Cardiac muscle cell (in vitro differentiated cells and primary cell): ENCODE data around the gene B3GNT9. TPM values are rescaled to one million over a fixed set of nuclear protein-coding genes. Genes with fewer than 3 reads are reported as not detected.

ENCODE experiments used
- DNase-seq, 2 donors: peaks; one replicate each; pipeline versions ENCODE4 v3.0.0 to v3.0.0-alpha.2; 2010 to 2017; ENCODE audit warnings: low read depth in 1 of 2, low spot score in 1 of 2
- H3K27ac ChIP-seq: fragments of 200-600 bp; sonication (generic); 2 replicates; pipeline ENCODE4 v1.5.1; 2016
- H3K27me3 ChIP-seq: fragments of 200-600 bp; sonication (generic); 2 replicates; pipeline ENCODE4 v1.6.0; 2016; ENCODE audit warnings: control low read depth
- H3K36me3 ChIP-seq: fragments of 200-600 bp; sonication (generic); 2 replicates; pipeline ENCODE4 v1.5.1; 2016; ENCODE audit warnings: control low read depth
- H3K4me1 ChIP-seq: fragments of 200-600 bp; sonication (generic); 2 replicates; pipeline ENCODE4 v1.8.1; 2017; ENCODE audit warnings: low read depth, mild to moderate bottlenecking, mixed run types
- H3K4me3 ChIP-seq: fragments of 200-600 bp; sonication (generic); 2 replicates; pipeline ENCODE4 v1.5.1; 2016; ENCODE audit warnings: mild to moderate bottlenecking
- H3K9me3 ChIP-seq: fragments of 200-600 bp; sonication (generic); 2 replicates; pipeline ENCODE4 v1.5.1; 2017; ENCODE audit warnings: low read depth, mild to moderate bottlenecking, control low read depth
- polyA plus RNA-seq: library from polyadenylated mRNA; unstranded; fragments of >200 nt; fragmentation: Nextera tagmentation; extraction: Ambion mirVana; gene quantifications from 2 replicates; pipeline ENCODE4 v1.2.1, GENCODE V29; 2016
- total RNA-seq: library from RNA; depleted of rRNA; stranded (reverse); fragments of >200 nt; gene quantifications from 2 replicates; pipeline ENCODE4 v1.2.3, GENCODE V29; 2016
- TF ChIP-seq, protein P1 (sequence below): IDR thresholded peaks from 2 replicates; pipeline ENCODE4 v1.5.1; 2012; ENCODE audit warnings: low read depth, mild to moderate bottlenecking, low read length

B3GNT9 gene
- total and polyA plus RNA-seq, 2 experiments from 2014 or later, result 18.0 to 34.7 TPM

- no peak for DNase-seq
- Histone ChIP-seq H3K9me3 (no peaks in the 10 kb centered on the region), H3K27ac (no peak overlapping the region), H3K4me3 (no peak overlapping the region), H3K36me3 (peaks cover 11% of the 10 kb centered on the region), H3K27me3 (no peaks in the 10 kb centered on the region), H3K4me1 (no peaks in the 10 kb centered on the region)
- TF ChIP-seq, protein P1, sequence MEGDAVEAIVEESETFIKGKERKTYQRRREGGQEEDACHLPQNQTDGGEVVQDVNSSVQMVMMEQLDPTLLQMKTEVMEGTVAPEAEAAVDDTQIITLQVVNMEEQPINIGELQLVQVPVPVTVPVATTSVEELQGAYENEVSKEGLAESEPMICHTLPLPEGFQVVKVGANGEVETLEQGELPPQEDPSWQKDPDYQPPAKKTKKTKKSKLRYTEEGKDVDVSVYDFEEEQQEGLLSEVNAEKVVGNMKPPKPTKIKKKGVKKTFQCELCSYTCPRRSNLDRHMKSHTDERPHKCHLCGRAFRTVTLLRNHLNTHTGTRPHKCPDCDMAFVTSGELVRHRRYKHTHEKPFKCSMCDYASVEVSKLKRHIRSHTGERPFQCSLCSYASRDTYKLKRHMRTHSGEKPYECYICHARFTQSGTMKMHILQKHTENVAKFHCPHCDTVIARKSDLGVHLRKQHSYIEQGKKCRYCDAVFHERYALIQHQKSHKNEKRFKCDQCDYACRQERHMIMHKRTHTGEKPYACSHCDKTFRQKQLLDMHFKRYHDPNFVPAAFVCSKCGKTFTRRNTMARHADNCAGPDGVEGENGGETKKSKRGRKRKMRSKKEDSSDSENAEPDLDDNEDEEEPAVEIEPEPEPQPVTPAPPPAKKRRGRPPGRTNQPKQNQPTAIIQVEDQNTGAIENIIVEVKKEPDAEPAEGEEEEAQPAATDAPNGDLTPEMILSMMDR, result no peak
These were observed 52.2 kb downstream of the B3GNT9 start for GRCh38 chr16:67098599-67098998.

Other genes with a start within 250 kb of the B3GNT9 start
- gene CDH16, start 232.1 kb downstream of the B3GNT9 start, total RNA-seq, result 0.07 and 4.4 TPM in 2 replicates
- gene CDH16, start 232.1 kb downstream of the B3GNT9 start, polyA plus RNA-seq, result not detected in 2 replicates
- 51.6 and 246 TPM in 2 replicates for gene RRAD, start 225.5 kb downstream of the B3GNT9 start, total RNA-seq
- gene RRAD, start 225.5 kb downstream of the B3GNT9 start, polyA plus RNA-seq, result 73.8 and 318 TPM in 2 replicates
- gene CIAO2B, start 216.6 kb downstream of the B3GNT9 start, total RNA-seq, result 151 and 184 TPM in 2 replicates
- 194 and 242 TPM in 2 replicates for gene CIAO2B, start 216.6 kb downstream of the B3GNT9 start, polyA plus RNA-seq
- 67.9 and 84.2 TPM in 2 replicates for gene CES2, start 215.5 kb downstream of the B3GNT9 start, total RNA-seq
- 69.1 and 94.3 TPM in 2 replicates for gene CES2, start 215.5 kb downstream of the B3GNT9 start, polyA plus RNA-seq
- gene CES3, start 189.7 kb downstream of the B3GNT9 start, total RNA-seq, result 6.2 and 12.8 TPM in 2 replicates
- gene CES3, start 189.7 kb downstream of the B3GNT9 start, polyA plus RNA-seq, result 4.7 and 6.4 TPM in 2 replicates
- 12.4 and 15.7 TPM in 2 replicates for gene CES4A, start 162.4 kb downstream of the B3GNT9 start, total RNA-seq
- 14.7 and 19.9 TPM in 2 replicates for gene CES4A, start 162.4 kb downstream of the B3GNT9 start, polyA plus RNA-seq
- gene CBFB, start 121.8 kb downstream of the B3GNT9 start, total RNA-seq, result 94.8 and 197 TPM in 2 replicates
- gene CBFB, start 121.8 kb downstream of the B3GNT9 start, polyA plus RNA-seq, result 66.3 and 78.5 TPM in 2 replicates
- gene PHAF1, start 41.1 kb downstream of the B3GNT9 start, total RNA-seq, result 10.3 and 10.8 TPM in 2 replicates
- gene PHAF1, start 41.1 kb downstream of the B3GNT9 start, polyA plus RNA-seq, result 18.1 and 18.4 TPM in 2 replicates
- 5.4 and 12.2 TPM in 2 replicates for gene TRADD, start 8.9 kb upstream of the B3GNT9 start, total RNA-seq
- gene TRADD, start 8.9 kb upstream of the B3GNT9 start, polyA plus RNA-seq, result 6.7 and 11.9 TPM in 2 replicates
- gene FBXL8, start 9.0 kb upstream of the B3GNT9 start, total RNA-seq, result 8.7 and 9.0 TPM in 2 replicates
- 6.8 and 9.3 TPM in 2 replicates for gene FBXL8, start 9.0 kb upstream of the B3GNT9 start, polyA plus RNA-seq
- 0.63 and 7.9 TPM in 2 replicates for gene HSF4, start 13.7 kb upstream of the B3GNT9 start, total RNA-seq
- 1.7 and 2.6 TPM in 2 replicates for gene HSF4, start 13.7 kb upstream of the B3GNT9 start, polyA plus RNA-seq
- 33.7 and 40.6 TPM in 2 replicates for gene NOL3, start 19.5 kb upstream of the B3GNT9 start, total RNA-seq
- gene NOL3, start 19.5 kb upstream of the B3GNT9 start, polyA plus RNA-seq, result 19.4 and 31.1 TPM in 2 replicates
- 57.8 and 78.1 TPM in 2 replicates for gene MATCAP1, start 33.0 kb upstream of the B3GNT9 start, total RNA-seq
- 47.8 and 53.7 TPM in 2 replicates for gene MATCAP1, start 33.0 kb upstream of the B3GNT9 start, polyA plus RNA-seq
- 2.9 and 3.7 TPM in 2 replicates for gene EXOC3L1, start 39.1 kb upstream of the B3GNT9 start, total RNA-seq
- 2.8 and 4.3 TPM in 2 replicates for gene EXOC3L1, start 39.1 kb upstream of the B3GNT9 start, polyA plus RNA-seq
- 85.2 and 99.4 TPM in 2 replicates for gene E2F4, start 41.2 kb upstream of the B3GNT9 start, total RNA-seq
- gene E2F4, start 41.2 kb upstream of the B3GNT9 start, polyA plus RNA-seq, result 66.2 and 68.0 TPM in 2 replicates
- gene ELMO3, start 48.1 kb upstream of the B3GNT9 start, total RNA-seq, result 0.28 and 1.1 TPM in 2 replicates
- gene ELMO3, start 48.1 kb upstream of the B3GNT9 start, polyA plus RNA-seq, result 0.15 and 0.97 TPM in 2 replicates
- gene TMEM208, start 76.1 kb upstream of the B3GNT9 start, total RNA-seq, result 29.6 and 30.2 TPM in 2 replicates
- gene TMEM208, start 76.1 kb upstream of the B3GNT9 start, polyA plus RNA-seq, result 64.5 and 89.0 TPM in 2 replicates
- gene FHOD1, start 96.5 kb upstream of the B3GNT9 start, total RNA-seq, result 12.0 and 17.9 TPM in 2 replicates
- gene FHOD1, start 96.5 kb upstream of the B3GNT9 start, polyA plus RNA-seq, result 18.5 and 21.7 TPM in 2 replicates
- gene SLC9A5, start 98.0 kb upstream of the B3GNT9 start, total RNA-seq, result 1.6 and 4.6 TPM in 2 replicates
- 4.5 and 8.4 TPM in 2 replicates for gene SLC9A5, start 98.0 kb upstream of the B3GNT9 start, polyA plus RNA-seq
- gene PLEKHG4, start 128.5 kb upstream of the B3GNT9 start, total RNA-seq, result 3.6 and 6.8 TPM in 2 replicates
- 1.0 and 5.2 TPM in 2 replicates for gene PLEKHG4, start 128.5 kb upstream of the B3GNT9 start, polyA plus RNA-seq
- 0.21 and 1.9 TPM in 2 replicates for gene KCTD19, start 175.7 kb upstream of the B3GNT9 start, total RNA-seq
- 1.6 TPM in 1 of 2 replicates, not detected in the other for gene KCTD19, start 175.7 kb upstream of the B3GNT9 start, polyA plus RNA-seq
- 0.11 and 0.45 TPM in 2 replicates for gene LRRC36, start 175.8 kb upstream of the B3GNT9 start, total RNA-seq
- gene LRRC36, start 175.8 kb upstream of the B3GNT9 start, polyA plus RNA-seq, result 0.75 TPM in 1 of 2 replicates, not detected in the other
- gene TPPP3, start 242.5 kb upstream of the B3GNT9 start, total RNA-seq, result 2.5 and 4.6 TPM in 2 replicates
- 6.2 and 7.2 TPM in 2 replicates for gene TPPP3, start 242.5 kb upstream of the B3GNT9 start, polyA plus RNA-seq